ENCODE data around the gene CCP110. TPM values are rescaled to one million over a fixed set of nuclear protein-coding genes. Genes with fewer than 3 reads are reported as not detected.

CCP110 gene
- total RNA-seq, 4 donors from 2014 or later: 6.6 to 8.6 (median 7.5) TPM

DNA sequence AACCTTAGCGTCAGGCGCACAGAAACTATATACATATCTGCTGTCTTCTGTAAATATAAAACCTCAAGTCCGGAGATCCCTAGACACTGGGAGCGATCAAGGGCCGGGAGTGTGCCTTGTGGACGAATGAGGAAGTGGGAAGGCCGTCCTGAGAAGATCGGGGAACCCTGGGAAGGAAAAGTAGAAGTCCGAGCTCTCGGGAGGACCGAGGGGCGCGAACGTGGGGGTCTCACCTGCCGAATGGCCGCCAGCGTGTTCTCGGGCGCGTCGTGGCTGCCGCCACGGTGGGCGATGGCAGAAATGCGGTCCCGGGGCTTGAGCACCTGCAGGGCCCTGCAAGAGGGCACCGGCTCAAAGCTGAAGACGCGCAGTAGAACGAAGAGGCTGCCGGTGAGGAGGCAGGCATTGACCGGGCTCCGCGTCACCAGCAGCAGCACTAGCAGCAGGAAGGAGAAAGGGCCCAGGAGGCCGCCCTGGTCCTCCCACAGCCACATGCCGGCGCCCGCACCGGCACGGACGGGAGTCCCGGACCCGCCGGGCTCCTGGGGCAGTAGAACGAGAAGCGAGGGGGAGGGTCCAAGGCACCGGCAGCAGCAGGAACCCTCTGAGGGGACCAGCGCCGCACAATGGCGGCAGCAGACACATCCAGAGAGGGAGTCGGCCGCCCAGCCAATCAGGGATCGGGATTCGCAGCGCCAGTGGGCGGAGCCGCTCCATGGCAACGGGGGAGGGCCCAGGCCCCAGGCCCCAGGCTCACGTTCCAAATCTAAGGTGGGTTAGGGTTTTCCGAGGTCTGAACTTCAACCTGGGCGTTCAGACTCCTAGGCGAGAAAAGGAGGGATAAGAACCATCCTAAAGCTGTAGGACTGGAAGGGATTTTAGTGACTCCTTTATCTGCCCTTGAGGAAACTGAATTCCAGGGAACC lies 2.0 kb upstream of the CCP110 start, which contains the start of gene GDE1:
TSS of gene GDE1 (minus strand) at position 628 of the 926 bp plus-strand sequence. CDS start at position 494, 134 bp downstream.
- H3K4me3 ChIP-seq (ENCODE audit: low read depth, poor library complexity, severe bottlenecking): peak within 1 kb of the TSS; percentile 67
- TF ChIP-seq, protein P1, sequence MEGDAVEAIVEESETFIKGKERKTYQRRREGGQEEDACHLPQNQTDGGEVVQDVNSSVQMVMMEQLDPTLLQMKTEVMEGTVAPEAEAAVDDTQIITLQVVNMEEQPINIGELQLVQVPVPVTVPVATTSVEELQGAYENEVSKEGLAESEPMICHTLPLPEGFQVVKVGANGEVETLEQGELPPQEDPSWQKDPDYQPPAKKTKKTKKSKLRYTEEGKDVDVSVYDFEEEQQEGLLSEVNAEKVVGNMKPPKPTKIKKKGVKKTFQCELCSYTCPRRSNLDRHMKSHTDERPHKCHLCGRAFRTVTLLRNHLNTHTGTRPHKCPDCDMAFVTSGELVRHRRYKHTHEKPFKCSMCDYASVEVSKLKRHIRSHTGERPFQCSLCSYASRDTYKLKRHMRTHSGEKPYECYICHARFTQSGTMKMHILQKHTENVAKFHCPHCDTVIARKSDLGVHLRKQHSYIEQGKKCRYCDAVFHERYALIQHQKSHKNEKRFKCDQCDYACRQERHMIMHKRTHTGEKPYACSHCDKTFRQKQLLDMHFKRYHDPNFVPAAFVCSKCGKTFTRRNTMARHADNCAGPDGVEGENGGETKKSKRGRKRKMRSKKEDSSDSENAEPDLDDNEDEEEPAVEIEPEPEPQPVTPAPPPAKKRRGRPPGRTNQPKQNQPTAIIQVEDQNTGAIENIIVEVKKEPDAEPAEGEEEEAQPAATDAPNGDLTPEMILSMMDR (IDR thresholded peaks at IDR 0.05): no peak
- TF ChIP-seq POLR2A (IDR thresholded peaks at IDR 0.05): peak in 1 of 2 donors; percentile 34
- DNase-seq (ENCODE audit: low spot score in 2 of 2): peak; percentile 94 to 99
- intact Hi-C loops (cut with DNase I; ENCODE audit: low total_unique reads): no loop called here
- 0% methylated on average over 60 to 61 of the region's 62 CpGs for WGBS, 2 donors

DNA sequence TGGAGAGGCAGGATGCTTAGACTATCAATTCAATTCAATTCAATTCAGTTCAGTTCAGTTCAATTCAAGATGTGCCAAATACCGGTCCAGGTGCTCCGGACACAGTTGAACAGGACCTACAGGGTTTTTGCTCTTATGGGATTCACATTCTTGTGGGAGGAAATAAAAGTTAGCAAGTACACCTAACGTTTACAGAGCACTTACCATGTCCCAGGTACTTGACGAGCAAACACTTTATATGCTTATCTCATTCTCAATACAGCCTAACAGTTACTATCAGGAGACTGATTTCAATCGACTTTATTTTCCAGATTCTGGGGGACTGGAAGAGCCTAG lies 1.4 kb upstream of the CCP110 start:
- TF ChIP-seq, protein P1 (IDR thresholded peaks at IDR 0.05): no peak
- no peak for TF ChIP-seq POLR2A (IDR thresholded peaks at IDR 0.05)
- WGBS, 2 donors: 25 to 38% methylated on average over 5 of the region's 5 CpGs
- intact Hi-C loops (cut with DNase I; ENCODE audit: low total_unique reads): no loop called here
- no peak for DNase-seq (ENCODE audit: low spot score in 2 of 2)
- no peak overlapping the region for H3K4me3 ChIP-seq (ENCODE audit: low read depth, poor library complexity, severe bottlenecking)

DNA sequence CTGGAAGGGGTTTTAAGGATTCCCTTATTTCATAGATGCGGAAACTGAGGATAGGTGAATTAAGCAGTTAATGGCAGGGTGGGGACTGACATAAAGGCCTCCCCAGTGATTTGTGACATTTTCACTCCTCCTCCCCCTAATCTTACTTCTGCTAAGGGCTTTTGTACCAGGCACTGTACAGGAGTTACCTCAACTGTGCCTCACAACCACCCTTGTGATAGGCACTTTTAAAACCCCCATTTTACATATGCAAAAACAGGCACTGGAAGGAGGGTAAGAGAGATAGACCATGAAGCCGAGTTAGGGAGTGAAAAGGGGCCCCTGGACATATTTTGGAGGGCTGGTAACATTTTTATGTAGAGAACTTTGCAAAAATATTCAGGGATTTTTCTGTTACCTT lies 982 bp upstream of the CCP110 start:
- intact Hi-C loops (cut with DNase I; ENCODE audit: low total_unique reads): no loop called here
- 88 to 94% methylated on average over 2 of the region's 2 CpGs for WGBS, 2 donors
- no peak for TF ChIP-seq POLR2A (IDR thresholded peaks at IDR 0.05)
- TF ChIP-seq, protein P1 (IDR thresholded peaks at IDR 0.05): no peak
- DNase-seq (ENCODE audit: low spot score in 2 of 2): no peak
- no peak overlapping the region for H3K4me3 ChIP-seq (ENCODE audit: low read depth, poor library complexity, severe bottlenecking)

DNA sequence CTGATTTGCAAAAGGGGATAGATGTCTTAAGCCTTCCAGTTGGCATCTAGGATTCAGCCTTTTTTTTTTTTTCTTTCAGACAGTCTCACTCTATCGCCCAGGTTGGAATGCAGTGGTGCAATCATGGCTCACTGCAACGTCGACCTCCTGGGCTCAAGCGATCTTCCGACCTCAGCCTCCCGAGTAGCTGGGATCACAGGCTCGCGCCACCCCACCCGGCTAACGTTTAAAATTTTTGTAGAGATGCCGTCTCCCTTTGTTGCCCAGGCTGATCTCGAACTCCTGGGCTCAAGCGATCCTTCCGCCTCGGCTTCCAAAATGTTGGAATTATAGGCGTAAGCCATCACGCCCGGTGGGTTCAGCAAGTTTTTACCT lies 571 bp upstream of the CCP110 start:
- 68 to 71% methylated on average over 18 of the region's 18 CpGs for WGBS, 2 donors
- H3K4me3 ChIP-seq (ENCODE audit: low read depth, poor library complexity, severe bottlenecking): no peak overlapping the region
- TF ChIP-seq POLR2A (IDR thresholded peaks at IDR 0.05): no peak
- TF ChIP-seq, protein P1 (IDR thresholded peaks at IDR 0.05): no peak
- DNase-seq (ENCODE audit: low spot score in 2 of 2): no peak
- intact Hi-C loops (cut with DNase I; ENCODE audit: low total_unique reads): no loop called here

DNA sequence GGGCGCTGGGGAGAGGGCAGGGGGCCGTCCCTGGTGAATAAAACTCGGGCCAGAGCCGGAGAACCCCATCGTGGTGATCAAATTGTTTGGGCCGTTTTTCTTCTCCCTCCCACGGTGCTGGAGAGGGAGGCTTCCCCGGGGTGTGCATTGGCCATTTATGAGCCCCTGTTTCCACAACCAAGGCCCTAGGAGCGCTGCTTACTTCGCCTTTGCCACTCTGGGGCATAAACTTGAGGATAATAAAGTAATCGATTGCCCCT lies 544 bp downstream of the CCP110 start:
- DNase-seq (ENCODE audit: low spot score in 2 of 2): no peak
- intact Hi-C loops (cut with DNase I; ENCODE audit: low total_unique reads): no loop called here
- TF ChIP-seq POLR2A (IDR thresholded peaks at IDR 0.05): no peak
- TF ChIP-seq, protein P1 (IDR thresholded peaks at IDR 0.05): no peak
- H3K4me3 ChIP-seq (ENCODE audit: low read depth, poor library complexity, severe bottlenecking): peak overlapping the region; percentile 94
- whole genome bisulfite sequencing, 2 donors: 0% methylated on average over 11 of the region's 11 CpGs
